IMR-90 (cell line): ENCODE results near the gene AK3. TPM values are rescaled to one million over a fixed set of nuclear protein-coding genes. Genes with fewer than 3 reads are reported as not detected.
"Not testable (repeated sequence)": the region's sequence is repeated elsewhere in the genome, so short reads cannot be mapped to it uniquely, and the experiment has no call there.

Experiments used
- ATAC-seq: fragments of 200-7000 bp; cut with Tn5 transposase; 2 replicates; pipeline ENCODE4 v1.9.1; 2020; ENCODE audit warnings: low read depth, mild to moderate bottlenecking, moderate library complexity
- BruUV-seq: library from RNA; stranded (reverse); fragments of 400-500 nt; replicated peaks from 2 replicates; lab custom pipeline; 2021; lab: Mats Ljungman, UMichigan
- CTCF ChIA-PET: fragments of 300-600 bp; formaldehyde crosslinking; extraction: SDS; loops from one replicate; lab custom pipeline; 2021; ENCODE audit warnings: antibody characterized with exemption; lab: Yijun Ruan, JAX
- POLR2A ChIA-PET: fragments of 300-600 bp; sonication (Branson Sonifier 250); formaldehyde crosslinking; loops from one replicate; lab custom pipeline; 2022; ENCODE audit warnings: antibody characterized with exemption; ENCODE audit not compliant: unreplicated experiment; lab: Charles Lee
- DNase-seq: peaks from one replicate; pipeline ENCODE4 v3.0.0; 2013
- H2AFZ ChIP-seq: replicated peaks from 2 replicates; pipeline ENCODE3; 2013; ENCODE audit warnings: low read length, mild to moderate bottlenecking; ENCODE audit not compliant: poor library complexity
- H2AK5ac ChIP-seq: 2 replicates; pipeline ENCODE4 v1.6.1; 2013; ENCODE audit warnings: low read depth, low read length, inconsistent platforms
- H2AK9ac ChIP-seq: replicated peaks from 2 replicates; pipeline ENCODE3; 2013; ENCODE audit warnings: mild to moderate bottlenecking, low read depth, low read length, moderate library complexity; ENCODE audit not compliant: poor library complexity
- H2BK120ac ChIP-seq: 2 replicates; pipeline ENCODE4 v1.6.1; 2013; ENCODE audit warnings: low read depth, low read length, inconsistent platforms
- H2BK15ac ChIP-seq: 3 replicates; pipeline ENCODE4 v1.6.1; 2013; ENCODE audit warnings: low read depth, low read length, inconsistent platforms
- H2BK20ac ChIP-seq: 2 replicates; pipeline ENCODE4 v1.6.1; 2013; ENCODE audit warnings: low read depth, mild to moderate bottlenecking, inconsistent platforms, low read length, moderate library complexity
- H2BK5ac ChIP-seq: 2 replicates; pipeline ENCODE4 v1.6.1; 2013; ENCODE audit warnings: mild to moderate bottlenecking, low read depth, low read length, inconsistent platforms; ENCODE audit not compliant: poor library complexity, severe bottlenecking
- H3K14ac ChIP-seq: replicated peaks from 2 replicates; pipeline ENCODE4 v1.6.1; 2013; ENCODE audit warnings: low read depth, low read length, inconsistent platforms
- H3K18ac ChIP-seq: 2 replicates; pipeline ENCODE4 v1.6.1; 2013; ENCODE audit warnings: low read depth, low read length, control low read depth
- H3K23ac ChIP-seq: 2 replicates; pipeline ENCODE4 v1.6.1; 2013; ENCODE audit warnings: low read depth, low read length, inconsistent platforms
- H3K27ac ChIP-seq: 2 replicates; pipeline ENCODE4 v1.5.1; 2013; ENCODE audit warnings: mild to moderate bottlenecking, control low read depth, low read length; ENCODE audit not compliant: insufficient read depth
- H3K27me3 ChIP-seq: 2 replicates; pipeline ENCODE4 v1.6.1; 2013; ENCODE audit warnings: low read length; ENCODE audit not compliant: control insufficient read depth, insufficient read depth
- H3K36me3 ChIP-seq: 2 replicates; pipeline ENCODE4 v1.6.1; 2013; ENCODE audit warnings: low read length, mixed read lengths; ENCODE audit not compliant: control insufficient read depth, insufficient read depth
- H3K4ac ChIP-seq: 2 replicates; pipeline ENCODE4 v1.6.1; 2013; ENCODE audit warnings: low read depth, low read length, inconsistent platforms
- H3K4me1 ChIP-seq: 2 replicates; pipeline ENCODE4 v1.6.1; 2013; ENCODE audit warnings: low read length, mixed read lengths; ENCODE audit not compliant: control insufficient read depth, insufficient read depth
- H3K4me2 ChIP-seq: 2 replicates; pipeline ENCODE4 v1.6.1; 2013; ENCODE audit warnings: low read depth, mild to moderate bottlenecking, control low read depth, low read length, moderate library complexity
- H3K4me3 ChIP-seq: 2 replicates; pipeline ENCODE4 v1.5.1; 2013; ENCODE audit warnings: low read depth, mild to moderate bottlenecking, control low read depth, low read length, moderate library complexity; ENCODE audit not compliant: insufficient read depth
- H3K56ac ChIP-seq: 2 replicates; pipeline ENCODE4 v1.6.1; 2013; ENCODE audit warnings: low read length, inconsistent platforms; ENCODE audit not compliant: insufficient read depth; ENCODE audit errors: extremely low read depth
- H3K79me1 ChIP-seq, 2 experiments: 2 replicates each; pipeline ENCODE4 v1.6.1; 2013; ENCODE audit warnings: low read length in 2 of 2, inconsistent platforms in 1 of 2, low read depth in 1 of 2
- H3K9ac ChIP-seq: 2 replicates; pipeline ENCODE4 v1.6.1; 2013; ENCODE audit warnings: low read depth, low read length, control low read depth
- H3K9me1 ChIP-seq: 2 replicates; pipeline ENCODE4 v1.6.1; 2013; ENCODE audit warnings: low read length, inconsistent platforms; ENCODE audit not compliant: insufficient read depth
- H3K9me3 ChIP-seq: 2 replicates; pipeline ENCODE4 v1.6.1; 2013; ENCODE audit warnings: low read length; ENCODE audit not compliant: control insufficient read depth, insufficient read depth
- H4K20me1 ChIP-seq: 2 replicates; pipeline ENCODE4 v1.6.1; 2013; ENCODE audit warnings: low read length, inconsistent platforms; ENCODE audit not compliant: insufficient read depth
- H4K5ac ChIP-seq: 2 replicates; pipeline ENCODE4 v1.6.1; 2013; ENCODE audit warnings: mild to moderate bottlenecking, low read depth, low read length, control low read depth
- H4K8ac ChIP-seq, 2 experiments: 2 replicates each; pipeline ENCODE4 v1.6.1; 2013; ENCODE audit warnings: low read depth in 2 of 2, low read length in 2 of 2, control low read depth in 1 of 2, inconsistent platforms in 1 of 2
- H4K91ac ChIP-seq: 2 replicates; pipeline ENCODE4 v1.6.1; 2013; ENCODE audit warnings: low read depth, low read length, inconsistent platforms; ENCODE audit not compliant: insufficient read depth
- BHLHE40 ChIP-seq: fragments of 150-350 bp; IDR thresholded peaks from 2 replicates; pipeline ENCODE4 v1.6.1; 2016; ENCODE audit warnings: mild to moderate bottlenecking, low read depth, low read length
- CHD1 ChIP-seq: IDR thresholded peaks from 2 replicates; pipeline ENCODE4 v1.6.1; 2012; ENCODE audit warnings: low read depth, low read length, improper control_type of control experiment
- MAZ ChIP-seq: IDR thresholded peaks from 2 replicates; pipeline ENCODE4 v1.6.1; 2012; ENCODE audit warnings: low read depth, mild to moderate bottlenecking, low read length, improper control_type of control experiment, moderate library complexity, borderline replicate concordance
- RCOR1 ChIP-seq: IDR thresholded peaks from 2 replicates; pipeline ENCODE4 v1.6.1; 2012; ENCODE audit warnings: mild to moderate bottlenecking, low read length, improper control_type of control experiment; ENCODE audit not compliant: insufficient replicate concordance
- WGBS, 2 experiments: methylation state at CpG; one replicate each; pipeline versions ENCODE4 v1.1.5 to v1.1.7; 2013; ENCODE audit warnings: missing lambda C conversion rate in 2 of 2; ENCODE audit not compliant: insufficient read length in 1 of 2; ENCODE audit errors: extremely low coverage in 2 of 2; 5-methylcytosine and 5-hydroxymethylcytosine counted together
- dilution Hi-C: fragments of 300-500 bp; cut with HindIII; formaldehyde crosslinking; loops from one replicate; pipeline ENCODE4 v1.14.3; 2018; ENCODE audit warnings: low sequenced_read_pairs; ENCODE audit not compliant: unreplicated experiment
- in situ Hi-C: fragments of 300-500 bp; cut with MboI; formaldehyde crosslinking; loops from 3 replicates; pipeline ENCODE4 v1.14.3; 2019; ENCODE audit warnings: low sequenced_read_pairs, inconsistent platforms, mixed read lengths
- intact Hi-C: fragments of 100-400 bp; cut with micrococcal nuclease; formaldehyde crosslinking; loops from 2 replicates; pipeline ENCODE4 v1.10.0; 2022
- polyA plus RNA-seq, 3 experiments: library from polyadenylated mRNA; depleted of rRNA; stranded (reverse); fragments of >200 nt; gene quantifications; 2 replicates each; pipeline ENCODE4 v1.2.3, GENCODE V29; 2012; ENCODE audit warnings: low replicate concordance in 1 of 3
- total RNA-seq: library from RNA; depleted of rRNA; stranded (reverse); fragments of >200 nt; gene quantifications from 2 replicates; pipeline ENCODE4 v1.2.3, GENCODE V29; 2012

The AK3 gene
- total and polyA plus RNA-seq, 2 of the 4 experiments (the other 2 are of a cell fraction) = 24.7 to 26.2 TPM

GRCh38 chr9:4661165-4661564 lies 79.8 kb downstream of the AK3 start:
- Histone ChIP-seq H2BK120ac (no peak overlapping the region), H3K9ac (no peak overlapping the region), H3K4ac (no peak overlapping the region), H4K20me1 (no peaks in the 10 kb centered on the region), H3K23ac (no peak overlapping the region), H2AK9ac (no peak overlapping the region), H3K4me1 (peaks cover 9% of the 10 kb centered on the region), H2BK5ac (no peak overlapping the region), H4K91ac (no peak overlapping the region), H3K14ac (no peak overlapping the region), H3K4me2 (peak overlapping the region; percentile 93; the same call in 1 of the 2 replicates), H2AK5ac (no peak overlapping the region), H3K9me1 (peaks cover 8% of the 10 kb centered on the region), H3K27me3 (no peaks in the 10 kb centered on the region), H3K56ac (no peak overlapping the region), H3K4me3 (no peak overlapping the region), H2AFZ (no peak overlapping the region), H2BK15ac (no peak overlapping the region), H3K9me3 (no peaks in the 10 kb centered on the region), H2BK20ac (no peak overlapping the region), H3K79me1 (peaks cover 9 to 14% of the 10 kb centered on the region in 2 experiments; a peak in 3 of 4 replicates), H4K8ac (no peak overlapping the region), H3K18ac (no peak overlapping the region), H4K5ac (no peak overlapping the region), H3K27ac (no peak overlapping the region), H3K36me3 (no peaks in the 10 kb centered on the region)
- ChIA-PET CTCF (interaction anchor here (0.5 kb wide), 1 partner anchor 14 kb away, joined by 5 read pairs; no protein-coding TSS in a partner anchor), POLR2A (no interaction called here)
- dilution Hi-C loops (no loop called here), intact Hi-C loops (loop anchor here (10.0 kb wide), 1 partner anchor 346 kb away; no protein-coding TSS in a partner anchor), in situ Hi-C loops (no loop called here)
- BruUV-seq = no TSS peak
- no peak for ATAC-seq
- TF ChIP-seq RCOR1 (no peak), CHD1 (no peak), MAZ (no peak), BHLHE40 (no peak)
- peak; percentile 55 for DNase-seq
- WGBS, 2 experiments = no CpG with 5 or more reads among the region's 1 CpG

DNA sequence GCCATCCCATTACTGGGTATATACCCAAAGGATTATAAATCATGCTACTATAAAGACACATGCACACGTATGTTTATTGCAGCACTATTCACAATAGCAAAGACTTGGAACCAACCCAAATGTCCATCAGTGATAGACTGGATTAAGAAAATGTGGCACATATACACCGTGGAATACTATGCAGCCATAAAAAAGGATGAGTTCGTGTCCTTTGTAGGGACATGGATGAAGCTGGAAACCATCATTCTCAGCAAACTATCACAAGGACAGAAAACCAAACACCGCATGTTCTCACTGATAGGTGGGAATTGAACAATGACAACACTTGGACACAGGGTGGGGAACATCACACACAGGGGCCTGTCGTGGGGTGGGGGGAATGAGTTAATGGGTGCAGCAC lies 80.3 kb downstream of the AK3 start:
- H3K18ac ChIP-seq, H3K4me2 ChIP-seq, H2BK120ac ChIP-seq, H3K23ac ChIP-seq, H3K14ac ChIP-seq, H2BK15ac ChIP-seq, H3K36me3 ChIP-seq, H2BK5ac ChIP-seq, H3K9ac ChIP-seq, H3K9me3 ChIP-seq, H2AFZ ChIP-seq, H2AK5ac ChIP-seq, ATAC-seq, H2AK9ac ChIP-seq, DNase-seq, in situ Hi-C loops, H3K9me1 ChIP-seq, H3K4me1 ChIP-seq, dilution Hi-C loops, H3K4ac ChIP-seq, H4K91ac ChIP-seq, H4K8ac ChIP-seq, H3K27ac ChIP-seq, H4K20me1 ChIP-seq, H2BK20ac ChIP-seq, POLR2A ChIA-PET, H3K4me3 ChIP-seq, H3K27me3 ChIP-seq, BruUV-seq, H3K56ac ChIP-seq, CTCF ChIA-PET, H4K5ac ChIP-seq: not testable (repeated sequence)
- intact Hi-C loops = loop anchor here (10.0 kb wide), 1 partner anchor 346 kb away; no protein-coding TSS in a partner anchor
- peaks cover 9 to 14% of the 10 kb centered on the region in 2 experiments; a peak in 3 of 4 replicates for H3K79me1 ChIP-seq
- no CpG with 5 or more reads among the region's 5 CpGs for WGBS, 2 experiments
